DND-41 (cell line): ENCODE results near the gene DDX3X.
"Not testable (repeated sequence)": the region's sequence is repeated elsewhere in the genome, so short reads cannot be mapped to it uniquely, and the experiment has no call there.

ENCODE experiments used
- ATAC-seq: fragments of 200-7000 bp; cut with Tn5 transposase; 3 replicates; pipeline ENCODE4 v1.9.1; 2021; ENCODE audit warnings: low read depth; ENCODE audit not compliant: insufficient read depth
- DNase-seq: peaks from one replicate; pipeline ENCODE4 v3.0.0-alpha.2; 2020
- H2AFZ ChIP-seq: 2 replicates; pipeline ENCODE4 v1.6.0; 2012; ENCODE audit warnings: low read depth, low read length
- H3K27ac ChIP-seq: 2 replicates; pipeline ENCODE4 v1.5.1; 2012; ENCODE audit warnings: low read length, inconsistent platforms
- H3K27me3 ChIP-seq: fragments of 200-600 bp; sonication (generic); 2 replicates; pipeline ENCODE4 v1.6.0; 2012; ENCODE audit warnings: low read length, mild to moderate bottlenecking, inconsistent platforms; ENCODE audit not compliant: insufficient read depth, poor library complexity
- H3K36me3 ChIP-seq: 2 replicates; pipeline ENCODE4 v1.5.1; 2012; ENCODE audit warnings: low read length, inconsistent platforms; ENCODE audit not compliant: insufficient read depth
- H3K4me1 ChIP-seq: 2 replicates; pipeline ENCODE4 v1.5.1; 2012; ENCODE audit warnings: mild to moderate bottlenecking, low read length; ENCODE audit not compliant: insufficient read depth
- H3K4me2 ChIP-seq: 2 replicates; pipeline ENCODE4 v1.6.0; 2012; ENCODE audit warnings: mild to moderate bottlenecking, moderate library complexity, low read length, inconsistent platforms; ENCODE audit not compliant: insufficient read depth
- H3K4me3 ChIP-seq, 2 experiments: fragments of 200-600 bp in 1 of 2; shearing (Covaris generic) in 1 of 2; 2 replicates each; pipeline ENCODE4 v1.5.1; 2012 to 2016; ENCODE audit warnings: inconsistent platforms in 2 of 2, low read length in 2 of 2, mild to moderate bottlenecking in 2 of 2, low read depth in 1 of 2, moderate library complexity in 1 of 2
- H3K79me2 ChIP-seq: 2 replicates; pipeline ENCODE4 v1.6.0; 2012; ENCODE audit warnings: low read length, inconsistent platforms; ENCODE audit not compliant: insufficient read depth
- H3K9ac ChIP-seq: 2 replicates; pipeline ENCODE4 v1.6.0; 2012; ENCODE audit warnings: low read depth, mild to moderate bottlenecking, inconsistent platforms, low read length, moderate library complexity
- H3K9me3 ChIP-seq: 2 replicates; pipeline ENCODE4 v1.5.1; 2012; ENCODE audit warnings: low read length, moderate library complexity, mild to moderate bottlenecking, inconsistent platforms; ENCODE audit not compliant: insufficient read depth, severe bottlenecking
- H4K20me1 ChIP-seq: 2 replicates; pipeline ENCODE4 v1.6.0; 2012; ENCODE audit warnings: low read length; ENCODE audit not compliant: insufficient read depth
- CTCF ChIP-seq: IDR thresholded peaks from 2 replicates; pipeline ENCODE4 v1.5.1; 2012; ENCODE audit warnings: borderline replicate concordance, low read length, moderate library complexity, mild to moderate bottlenecking; ENCODE audit not compliant: poor library complexity, severe bottlenecking; ENCODE audit errors: extremely low read depth
- EZH2 ChIP-seq: IDR thresholded peaks from 3 replicates; pipeline ENCODE4 v1.6.1; 2012; ENCODE audit warnings: borderline replicate concordance, low read depth, mild to moderate bottlenecking, moderate library complexity, low read length, inconsistent platforms; ENCODE audit not compliant: severe bottlenecking

The DDX3X gene

GRCh38 chrX:41388543-41388942 lies 54.6 kb downstream of the DDX3X start:
- no peaks in the 10 kb centered on the region for H3K27me3 ChIP-seq
- H3K4me3 ChIP-seq = no peak overlapping the region
- no peaks in the 10 kb centered on the region for H3K36me3 ChIP-seq
- DNase-seq = no peak
- H3K79me2 ChIP-seq = no peaks in the 10 kb centered on the region
- H3K4me1 ChIP-seq = peaks cover 10% of the 10 kb centered on the region
- H2AFZ ChIP-seq = no peak overlapping the region
- no peak for ATAC-seq
- no peak overlapping the region for H3K27ac ChIP-seq
- TF ChIP-seq EZH2 (no peak), CTCF (no peak)
- H4K20me1 ChIP-seq = no peaks in the 10 kb centered on the region
- H3K4me2 ChIP-seq = no peak overlapping the region
- H3K9me3 ChIP-seq = no peaks in the 10 kb centered on the region
- H3K9ac ChIP-seq = no peak overlapping the region

- Histone ChIP-seq H4K20me1 (no peaks in the 10 kb centered on the region), H3K79me2 (no peaks in the 10 kb centered on the region), H3K27ac (no peak overlapping the region), H3K4me2 (no peak overlapping the region), H2AFZ (no peak overlapping the region), H3K9ac (no peak overlapping the region), H3K9me3 (no peaks in the 10 kb centered on the region), H3K36me3 (no peaks in the 10 kb centered on the region), H3K4me1 (peaks cover 1% of the 10 kb centered on the region), H3K4me3 (no peak overlapping the region), H3K27me3 (no peaks in the 10 kb centered on the region)
- no peak for TF ChIP-seq EZH2
- TF ChIP-seq CTCF = no peak
- DNase-seq (no peak), ATAC-seq (no peak)
These were observed 55.4 kb downstream of the DDX3X start for GRCh38 chrX:41389311-41389888.

- not testable (repeated sequence) for H3K27me3 ChIP-seq, H3K9ac ChIP-seq, H3K4me3 ChIP-seq, H4K20me1 ChIP-seq, H3K4me2 ChIP-seq, H2AFZ ChIP-seq, H3K4me1 ChIP-seq, DNase-seq, H3K36me3 ChIP-seq, H3K79me2 ChIP-seq, ATAC-seq, H3K27ac ChIP-seq, H3K9me3 ChIP-seq
These were observed 56.6 kb downstream of the DDX3X start for GRCh38 chrX:41390576-41390975.

- Histone ChIP-seq H3K9ac (no peak overlapping the region), H3K27me3 (no peaks in the 10 kb centered on the region), H3K79me2 (no peaks in the 10 kb centered on the region), H3K36me3 (no peaks in the 10 kb centered on the region), H4K20me1 (no peaks in the 10 kb centered on the region), H3K4me2 (no peak overlapping the region), H3K4me3 (no peak overlapping the region), H3K27ac (no peak overlapping the region), H2AFZ (no peak overlapping the region), H3K4me1 (no peaks in the 10 kb centered on the region), H3K9me3 (no peaks in the 10 kb centered on the region)
- ATAC-seq (no peak), DNase-seq (no peak)
- TF ChIP-seq EZH2 = no peak
- no peak for TF ChIP-seq CTCF
These were observed 57.6 kb downstream of the DDX3X start for GRCh38 chrX:41391606-41392005.
